K562 (cell line): Measurements from ENCODE around the gene GMPR. TPM values are rescaled to one million over a fixed set of nuclear protein-coding genes. Genes with fewer than 3 reads are reported as not detected.

Source experiments
- CBFA2T3 ChIP-seq: fragments of 450-650 bp; IDR thresholded peaks from 2 replicates; pipeline ENCODE4 v1.6.1; 2017
- DACH1 ChIP-seq: fragments of 450-650 bp; IDR thresholded peaks from 2 replicates; pipeline ENCODE4 v1.6.1; 2018; ENCODE audit not compliant: partially characterized antibody
- NR2C1 ChIP-seq, 2 experiments: fragments of 450-650 bp; IDR thresholded peaks; 2 replicates each; pipeline ENCODE4 v1.6.1; 2017; ENCODE audit warnings: mild to moderate bottlenecking in 2 of 2, antibody characterized with exemption in 1 of 2, inconsistent platforms in 1 of 2, missing compliant biosample characterization in 1 of 2, missing genetic modification characterization in 1 of 2
- SMAD1 ChIP-seq: fragments of 150-350 bp; IDR thresholded peaks from 2 replicates; pipeline ENCODE4 v1.6.1; 2014; ENCODE audit warnings: low read length, low read depth; ENCODE audit not compliant: partially characterized antibody
- SREBF2 ChIP-seq: sonication (generic); formaldehyde crosslinking; IDR thresholded peaks from 2 replicates; pipeline ENCODE4 v1.4.0; 2020; ENCODE audit warnings: mild to moderate bottlenecking, missing genetic modification reagents
- THRA ChIP-seq: fragments of 450-650 bp; IDR thresholded peaks from 2 replicates; pipeline ENCODE4 v1.6.1; 2017; ENCODE audit warnings: mild to moderate bottlenecking, moderate library complexity
- ZBTB8A ChIP-seq: fragments of 450-650 bp; IDR thresholded peaks from 2 replicates; pipeline ENCODE4 v1.6.1; 2018; ENCODE audit warnings: mild to moderate bottlenecking, moderate library complexity; ENCODE audit not compliant: partially characterized antibody
- ZNF175 ChIP-seq: fragments of 200-800 bp; sonication (Bioruptor generic); IDR thresholded peaks from 2 replicates; pipeline ENCODE4 v1.6.1; 2016; ENCODE audit warnings: low read depth, mild to moderate bottlenecking, missing genetic modification characterization, missing compliant biosample characterization
- ZZZ3 ChIP-seq: fragments of 450-650 bp; IDR thresholded peaks from 2 replicates; pipeline ENCODE4 v1.6.1; 2016; ENCODE audit warnings: antibody characterized with exemption, mild to moderate bottlenecking, moderate library complexity
- polyA plus RNA-seq, 8 experiments: library from polyadenylated mRNA; depleted of rRNA in 4 of 8; stranded (reverse) in 5 of 8; unstranded in 3 of 8; fragments of >200 nt; fragmentation: Nextera tagmentation in 2 of 8; fragmentation: Illumina TruSeq in 1 of 8; extraction: Ambion mirVana in 2 of 8; extraction: Trizol in 1 of 8; gene quantifications; 2 replicates each; pipeline versions ENCODE4 v1.2.1 to v1.2.3, GENCODE V29; 2011 to 2014; ENCODE audit warnings: inconsistent platforms in 1 of 8, missing spikeins in 1 of 8
- total RNA-seq, 7 experiments: library from RNA; depleted of rRNA in 6 of 7; stranded (reverse); fragments of >200 nt in 6 of 7; fragmentation: Illumina TruSeq in 2 of 7; extraction: Trizol in 2 of 7; gene quantifications; 2 replicates each; pipeline versions ENCODE4 v1.2.1 to v1.2.3, GENCODE V29; 2011 to 2021; ENCODE audit warnings: low replicate concordance in 1 of 7
- TF ChIP-seq, protein P1 (sequence below), 3 experiments: fragments of 200-800 bp in 1 of 3; sonication (Bioruptor generic) in 1 of 3; sonication (generic) in 1 of 3; formaldehyde crosslinking in 1 of 3; IDR thresholded peaks; 2 replicates each; pipeline versions ENCODE4 v1.6.1 to v1.8.0; 2016 to 2022; ENCODE audit warnings: mild to moderate bottlenecking in 2 of 3, missing compliant biosample characterization in 2 of 3, missing genetic modification characterization in 2 of 3, missing genetic modification reagents in 1 of 3
- TF ChIP-seq, protein P2 (sequence below): sonication (generic); formaldehyde crosslinking; IDR thresholded peaks from 2 replicates; pipeline ENCODE4 v1.5.0; 2020; ENCODE audit warnings: missing genetic modification reagents
- TF ChIP-seq, protein P3 (sequence below): conservative IDR thresholded peaks from 2 replicates; pipeline ENCODE4 v1.6.1; 2011; ENCODE audit warnings: low read depth, mild to moderate bottlenecking, low read length; ENCODE audit not compliant: control insufficient read depth
- TF ChIP-seq, protein P4 (sequence below), 2 experiments: fragments of 450-650 bp; formaldehyde crosslinking in 1 of 2; IDR thresholded peaks; 2 replicates each; pipeline versions ENCODE4 v1.4.0 to v1.6.1; 2014 to 2020; ENCODE audit warnings: mild to moderate bottlenecking in 2 of 2, borderline replicate concordance in 1 of 2, low read depth in 1 of 2

Gene GMPR
- total and polyA plus RNA-seq, 9 of the 15 experiments (the other 6 are each of a cell fraction or from before 2014, with no cell fraction given): 34.6 to 83.7 (median 49.8) TPM

- TF ChIP-seq THRA (no peak), ZNF175 (CRISPR knock-in tag) (peak; percentile 92), CBFA2T3 (peak; percentile 99), DACH1 (peak; percentile 89), SMAD1 (peak; percentile 73), NR2C1 (IDR thresholded peaks at IDR 0.05) (peak; percentile 83), NR2C1 (tag; IDR thresholded peaks at IDR 0.05) (peak; percentile 89), ZBTB8A (no peak), SREBF2 (CRISPR knock-in tag) (no peak), ZZZ3 (no peak)
- TF ChIP-seq, protein P1, sequence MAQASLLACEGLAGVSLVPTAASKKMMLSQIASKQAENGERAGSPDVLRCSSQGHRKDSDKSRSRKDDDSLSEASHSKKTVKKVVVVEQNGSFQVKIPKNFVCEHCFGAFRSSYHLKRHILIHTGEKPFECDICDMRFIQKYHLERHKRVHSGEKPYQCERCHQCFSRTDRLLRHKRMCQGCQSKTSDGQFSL (CRISPR knock-in tag; IDR thresholded peaks at IDR 0.05): no peak
- TF ChIP-seq, protein P1 (tag; IDR thresholded peaks at IDR 0.05): no peak
- TF ChIP-seq, protein P2, sequence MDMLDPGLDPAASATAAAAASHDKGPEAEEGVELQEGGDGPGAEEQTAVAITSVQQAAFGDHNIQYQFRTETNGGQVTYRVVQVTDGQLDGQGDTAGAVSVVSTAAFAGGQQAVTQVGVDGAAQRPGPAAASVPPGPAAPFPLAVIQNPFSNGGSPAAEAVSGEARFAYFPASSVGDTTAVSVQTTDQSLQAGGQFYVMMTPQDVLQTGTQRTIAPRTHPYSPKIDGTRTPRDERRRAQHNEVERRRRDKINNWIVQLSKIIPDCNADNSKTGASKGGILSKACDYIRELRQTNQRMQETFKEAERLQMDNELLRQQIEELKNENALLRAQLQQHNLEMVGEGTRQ: no peak
- TF ChIP-seq, protein P3, sequence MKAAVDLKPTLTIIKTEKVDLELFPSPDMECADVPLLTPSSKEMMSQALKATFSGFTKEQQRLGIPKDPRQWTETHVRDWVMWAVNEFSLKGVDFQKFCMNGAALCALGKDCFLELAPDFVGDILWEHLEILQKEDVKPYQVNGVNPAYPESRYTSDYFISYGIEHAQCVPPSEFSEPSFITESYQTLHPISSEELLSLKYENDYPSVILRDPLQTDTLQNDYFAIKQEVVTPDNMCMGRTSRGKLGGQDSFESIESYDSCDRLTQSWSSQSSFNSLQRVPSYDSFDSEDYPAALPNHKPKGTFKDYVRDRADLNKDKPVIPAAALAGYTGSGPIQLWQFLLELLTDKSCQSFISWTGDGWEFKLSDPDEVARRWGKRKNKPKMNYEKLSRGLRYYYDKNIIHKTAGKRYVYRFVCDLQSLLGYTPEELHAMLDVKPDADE: peak; percentile 88; the same call in 1 of the 2 replicates
- TF ChIP-seq, protein P4, sequence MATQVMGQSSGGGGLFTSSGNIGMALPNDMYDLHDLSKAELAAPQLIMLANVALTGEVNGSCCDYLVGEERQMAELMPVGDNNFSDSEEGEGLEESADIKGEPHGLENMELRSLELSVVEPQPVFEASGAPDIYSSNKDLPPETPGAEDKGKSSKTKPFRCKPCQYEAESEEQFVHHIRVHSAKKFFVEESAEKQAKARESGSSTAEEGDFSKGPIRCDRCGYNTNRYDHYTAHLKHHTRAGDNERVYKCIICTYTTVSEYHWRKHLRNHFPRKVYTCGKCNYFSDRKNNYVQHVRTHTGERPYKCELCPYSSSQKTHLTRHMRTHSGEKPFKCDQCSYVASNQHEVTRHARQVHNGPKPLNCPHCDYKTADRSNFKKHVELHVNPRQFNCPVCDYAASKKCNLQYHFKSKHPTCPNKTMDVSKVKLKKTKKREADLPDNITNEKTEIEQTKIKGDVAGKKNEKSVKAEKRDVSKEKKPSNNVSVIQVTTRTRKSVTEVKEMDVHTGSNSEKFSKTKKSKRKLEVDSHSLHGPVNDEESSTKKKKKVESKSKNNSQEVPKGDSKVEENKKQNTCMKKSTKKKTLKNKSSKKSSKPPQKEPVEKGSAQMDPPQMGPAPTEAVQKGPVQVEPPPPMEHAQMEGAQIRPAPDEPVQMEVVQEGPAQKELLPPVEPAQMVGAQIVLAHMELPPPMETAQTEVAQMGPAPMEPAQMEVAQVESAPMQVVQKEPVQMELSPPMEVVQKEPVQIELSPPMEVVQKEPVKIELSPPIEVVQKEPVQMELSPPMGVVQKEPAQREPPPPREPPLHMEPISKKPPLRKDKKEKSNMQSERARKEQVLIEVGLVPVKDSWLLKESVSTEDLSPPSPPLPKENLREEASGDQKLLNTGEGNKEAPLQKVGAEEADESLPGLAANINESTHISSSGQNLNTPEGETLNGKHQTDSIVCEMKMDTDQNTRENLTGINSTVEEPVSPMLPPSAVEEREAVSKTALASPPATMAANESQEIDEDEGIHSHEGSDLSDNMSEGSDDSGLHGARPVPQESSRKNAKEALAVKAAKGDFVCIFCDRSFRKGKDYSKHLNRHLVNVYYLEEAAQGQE (IDR thresholded peaks at IDR 0.05; ENCODE audit: borderline replicate concordance): peak; percentile 41
- TF ChIP-seq, protein P4 (CRISPR knock-in tag; IDR thresholded peaks at IDR 0.05; ENCODE audit: low read depth): 0 out of 2 replicates have a peak, but pooled peaks have one; percentile 41
These were observed 31.9 kb downstream of the GMPR start (continued) for GRCh38 chr6:16270178-16270794.
